Activated T-helper 9 cell treated with anti-CD3 and anti-CD28 coated beads, Interleukin-2, amount 50 U/mL, for 16 hours (primary cell): ENCODE measurements around the gene NCKAP1.
"Not testable (repeated sequence)": the region's sequence is repeated elsewhere in the genome, so short reads cannot be mapped to it uniquely, and the experiment has no call there.

Experiments
- DNase-seq: peaks from one replicate; pipeline ENCODE4 v3.0.0-alpha.2; 2020; ENCODE audit warnings: low read depth

The NCKAP1 gene

GRCh38 chr2:183037553-183038340 lies 510 bp downstream of the NCKAP1 start:
- peak; percentile 0 for DNase-seq

GRCh38 chr2:183037074-183037552 lies 1.1 kb downstream of the NCKAP1 start:
- DNase-seq, result no peak

GRCh38 chr2:183035954-183036669 lies 2.1 kb downstream of the NCKAP1 start:
- DNase-seq, result no peak

- DNase-seq, result no peak
These were observed 2.8 kb downstream of the NCKAP1 start for GRCh38 chr2:183035298-183035953.

- no peak for DNase-seq
These were observed 3.5 kb downstream of the NCKAP1 start for GRCh38 chr2:183034806-183035205.

GRCh38 chr2:183033951-183034350 lies 4.3 kb downstream of the NCKAP1 start:
- no peak for DNase-seq

- no peak for DNase-seq
These were observed 6.1 kb downstream of the NCKAP1 start for GRCh38 chr2:183031911-183032794.

- no peak for DNase-seq
These were observed 9.0 kb downstream of the NCKAP1 start for GRCh38 chr2:183029219-183029618.

- DNase-seq, result no peak
These were observed 10.1 kb downstream of the NCKAP1 start for GRCh38 chr2:183028108-183028507.

GRCh38 chr2:183027443-183027842 lies 10.8 kb downstream of the NCKAP1 start:
- DNase-seq, result no peak

- DNase-seq, result no peak
These were observed 11.8 kb downstream of the NCKAP1 start for GRCh38 chr2:183026424-183026823.

- DNase-seq, result no peak
These were observed 12.3 kb downstream of the NCKAP1 start for GRCh38 chr2:183025993-183026392.

GRCh38 chr2:183024339-183025095 lies 13.7 kb downstream of the NCKAP1 start:
- DNase-seq, result no peak

- DNase-seq, result no peak
These were observed 15.5 kb downstream of the NCKAP1 start for GRCh38 chr2:183022711-183023110.

- no peak for DNase-seq
These were observed 16.6 kb downstream of the NCKAP1 start for GRCh38 chr2:183021613-183022012.

GRCh38 chr2:183019718-183020442 lies 18.4 kb downstream of the NCKAP1 start:
- DNase-seq, result no peak

- not testable (repeated sequence) for DNase-seq
These were observed 20.4 kb downstream of the NCKAP1 start for GRCh38 chr2:183017845-183018244.

- DNase-seq, result no peak
These were observed 24.3 kb downstream of the NCKAP1 start for GRCh38 chr2:183014005-183014404.

GRCh38 chr2:183011743-183012142 lies 26.5 kb downstream of the NCKAP1 start:
- DNase-seq, result no peak

GRCh38 chr2:183010112-183010511 lies 28.1 kb downstream of the NCKAP1 start:
- no peak for DNase-seq
